GM18511 (cell line): ENCODE results near the gene TCERG1.
"Not testable (repeated sequence)": the region's sequence is repeated elsewhere in the genome, so short reads cannot be mapped to it uniquely, and the experiment has no call there.

Source experiments
- ATAC-seq: cut with Tn5 transposase; IDR thresholded peaks from one replicate; pipeline ENCODE4 v1.9.1; 2021; ENCODE audit warnings: mild to moderate bottlenecking, moderate library complexity; ENCODE audit not compliant: unreplicated experiment

Gene TCERG1

GRCh38 chr5:146516151-146516475 lies 69.0 kb downstream of the TCERG1 start, which contains the start of gene GPR151:
TSS of gene GPR151 (minus strand) at chr5:146516190. CDS start at chr5:146516113, 77 bp downstream.
- no peak for ATAC-seq

- ATAC-seq, result no peak
Observed at GRCh38 chr5:146519554-146519953, 72.4 kb downstream of the TCERG1 start.

DNA sequence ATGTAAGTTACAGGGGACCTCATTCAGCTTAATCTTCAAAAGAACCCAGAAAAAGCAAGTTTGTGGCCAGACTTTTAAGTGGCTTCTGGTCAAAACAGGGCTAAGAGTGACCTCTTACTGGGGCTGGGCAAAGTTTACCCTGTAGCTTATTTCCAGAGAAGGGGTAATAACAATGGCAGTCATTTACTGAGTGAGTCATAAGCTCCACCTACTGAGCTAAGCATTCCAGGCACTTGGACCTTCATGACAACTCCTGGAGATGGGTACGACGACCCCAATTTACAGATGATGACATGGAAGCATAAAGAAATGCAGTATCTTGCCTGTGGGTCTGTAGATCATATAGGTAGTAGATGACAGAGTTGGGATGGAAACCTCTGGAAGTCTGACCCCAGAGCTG lies 73.6 kb downstream of the TCERG1 start:
- no peak for ATAC-seq

DNA sequence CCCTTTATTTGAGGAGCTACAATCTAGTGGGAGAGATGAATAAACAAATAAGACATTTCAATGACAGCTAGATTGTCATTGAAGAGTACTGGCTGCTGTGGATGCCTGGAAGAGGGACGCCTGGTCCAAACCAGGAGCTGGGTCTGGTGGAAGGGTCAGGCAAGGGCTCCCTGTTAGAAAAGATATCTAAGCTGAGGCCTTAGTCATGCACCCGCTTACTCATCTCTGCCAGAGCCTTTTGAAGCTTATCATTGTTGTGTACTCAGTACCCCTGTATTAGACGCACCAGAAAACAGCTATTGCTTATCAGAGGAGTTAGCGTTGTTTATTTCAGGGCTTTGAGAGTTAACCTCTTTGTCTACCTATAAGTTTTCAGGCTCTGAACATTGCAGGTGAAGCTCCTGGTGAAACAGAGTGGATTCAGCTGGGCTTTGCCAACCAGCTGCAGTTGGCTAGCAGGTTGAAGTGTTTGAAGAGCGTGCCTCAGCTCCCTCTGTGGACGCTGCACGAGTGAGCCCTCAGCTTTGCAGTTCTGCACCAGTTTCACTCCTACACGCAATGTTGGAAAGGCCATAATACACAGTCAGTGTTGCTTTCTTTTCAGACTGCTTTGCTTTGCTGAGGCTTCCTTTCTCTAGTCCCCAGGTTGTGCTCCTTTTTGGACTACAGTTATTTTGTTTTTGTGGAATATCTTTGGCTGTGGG lies 74.4 kb downstream of the TCERG1 start:
- no peak for ATAC-seq

- ATAC-seq, result no peak
Observed at GRCh38 chr5:146523698-146524097, 76.6 kb downstream of the TCERG1 start.

GRCh38 chr5:146527785-146528184 lies 80.7 kb downstream of the TCERG1 start:
- ATAC-seq, result no peak

DNA sequence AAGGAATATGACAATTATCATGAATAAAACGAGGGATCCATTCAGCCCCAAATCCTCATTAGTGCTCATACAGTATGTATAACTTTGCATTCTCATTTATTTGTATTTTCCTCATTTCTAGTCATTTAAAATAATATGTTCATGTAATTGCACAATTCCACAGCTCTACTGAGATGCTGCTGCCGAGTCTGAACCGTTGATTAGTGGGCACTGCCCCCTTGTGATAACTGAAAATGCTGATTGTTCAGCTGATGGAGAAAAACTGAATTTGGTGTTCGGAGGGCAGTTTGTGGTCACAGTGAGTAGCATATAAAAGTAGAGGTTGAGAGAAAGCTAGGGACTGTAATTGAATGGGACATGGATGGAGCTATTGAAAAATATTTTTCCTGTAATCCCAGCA lies 81.1 kb downstream of the TCERG1 start:
- no peak for ATAC-seq

DNA sequence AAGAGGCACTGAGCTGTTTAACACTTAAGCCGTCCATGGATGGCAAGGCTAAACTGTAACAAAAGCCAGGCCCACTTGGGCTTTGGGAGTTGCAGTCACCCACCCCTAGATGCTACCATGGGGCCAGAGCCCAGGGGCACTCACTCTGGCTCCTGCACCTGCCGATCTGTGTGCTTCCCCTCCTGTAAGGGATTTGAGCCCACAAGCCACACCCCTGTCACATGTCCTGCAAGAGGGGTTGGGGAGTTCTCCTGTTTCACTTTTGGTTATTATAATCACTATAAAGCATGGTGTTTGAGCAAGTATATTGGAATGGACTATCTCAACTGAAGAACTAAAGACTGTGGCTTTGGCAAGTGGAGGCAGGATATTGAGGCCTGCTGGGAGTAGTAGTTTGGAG lies 82.9 kb downstream of the TCERG1 start:
- peak; percentile 51 for ATAC-seq

- peak; percentile 97 for ATAC-seq
Observed at GRCh38 chr5:146533260-146533857, 86.2 kb downstream of the TCERG1 start.

DNA sequence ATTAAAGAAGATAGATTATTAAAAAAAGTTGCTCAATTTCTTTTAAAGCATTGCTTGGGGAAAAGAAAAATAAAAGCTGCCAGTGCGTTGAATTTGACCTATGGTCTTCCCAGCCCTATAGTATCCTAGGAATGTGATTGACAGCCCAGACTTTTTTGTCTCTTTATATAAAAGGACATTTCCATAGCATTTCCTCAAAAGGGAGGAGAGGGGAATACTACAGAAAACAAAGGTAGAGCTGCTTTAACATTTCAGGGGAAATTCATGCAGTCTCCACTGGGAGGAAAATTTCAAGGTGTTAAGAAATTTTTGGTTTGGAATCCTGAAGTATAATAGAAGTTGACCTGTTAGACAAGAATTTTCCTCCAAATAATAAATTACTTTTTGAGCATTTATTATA lies 86.7 kb downstream of the TCERG1 start:
- ATAC-seq, result no peak

GRCh38 chr5:146538432-146538831 lies 91.3 kb downstream of the TCERG1 start:
- no peak for ATAC-seq

- ATAC-seq, result no peak
Observed at GRCh38 chr5:146539973-146540372, 92.8 kb downstream of the TCERG1 start.

GRCh38 chr5:146540414-146540813 lies 93.3 kb downstream of the TCERG1 start:
- no peak for ATAC-seq

DNA sequence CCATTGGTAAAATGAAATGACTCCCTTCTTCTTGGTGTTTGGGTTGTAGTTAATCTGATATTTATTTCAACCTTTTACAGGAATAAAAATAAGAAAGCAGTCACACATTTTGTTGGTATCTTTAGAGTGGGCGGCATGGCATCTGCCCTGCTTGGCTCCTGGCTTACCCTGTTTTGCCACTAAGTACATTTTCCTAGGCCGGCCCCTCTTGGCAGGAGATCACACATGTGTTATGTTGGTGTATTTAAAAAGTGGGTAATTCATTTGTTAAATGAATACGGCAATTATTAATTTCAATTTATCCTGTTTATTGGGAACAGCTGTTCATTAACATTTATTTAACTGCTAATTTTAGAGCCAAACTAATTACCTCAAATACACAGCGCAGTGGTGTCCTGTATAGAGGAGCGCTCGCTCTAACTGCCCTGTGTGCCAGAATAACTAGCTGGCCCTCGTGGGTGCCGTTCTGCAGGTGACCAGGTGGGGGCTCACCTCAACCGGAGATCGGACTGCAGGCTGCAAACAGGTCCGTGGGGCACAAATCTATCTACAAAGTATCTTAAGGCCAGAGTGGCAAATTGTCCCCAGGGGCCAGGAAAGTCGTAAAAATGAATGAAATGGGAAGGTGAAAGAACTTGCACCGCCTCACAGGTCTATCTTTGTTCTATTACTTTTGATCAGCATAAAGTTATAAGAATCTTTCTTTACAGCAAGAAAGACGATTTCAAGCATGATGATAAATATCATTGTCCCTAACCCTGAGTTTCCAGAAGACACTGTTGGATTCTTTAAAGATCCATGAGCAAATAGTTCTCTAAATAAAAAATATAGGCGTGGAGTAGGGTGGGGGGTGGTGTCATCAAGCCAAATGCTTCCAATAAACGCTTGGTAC lies 95.1 kb downstream of the TCERG1 start:
- peak; percentile 99 for ATAC-seq

GRCh38 chr5:146544232-146544631 lies 97.1 kb downstream of the TCERG1 start:
- no peak for ATAC-seq

DNA sequence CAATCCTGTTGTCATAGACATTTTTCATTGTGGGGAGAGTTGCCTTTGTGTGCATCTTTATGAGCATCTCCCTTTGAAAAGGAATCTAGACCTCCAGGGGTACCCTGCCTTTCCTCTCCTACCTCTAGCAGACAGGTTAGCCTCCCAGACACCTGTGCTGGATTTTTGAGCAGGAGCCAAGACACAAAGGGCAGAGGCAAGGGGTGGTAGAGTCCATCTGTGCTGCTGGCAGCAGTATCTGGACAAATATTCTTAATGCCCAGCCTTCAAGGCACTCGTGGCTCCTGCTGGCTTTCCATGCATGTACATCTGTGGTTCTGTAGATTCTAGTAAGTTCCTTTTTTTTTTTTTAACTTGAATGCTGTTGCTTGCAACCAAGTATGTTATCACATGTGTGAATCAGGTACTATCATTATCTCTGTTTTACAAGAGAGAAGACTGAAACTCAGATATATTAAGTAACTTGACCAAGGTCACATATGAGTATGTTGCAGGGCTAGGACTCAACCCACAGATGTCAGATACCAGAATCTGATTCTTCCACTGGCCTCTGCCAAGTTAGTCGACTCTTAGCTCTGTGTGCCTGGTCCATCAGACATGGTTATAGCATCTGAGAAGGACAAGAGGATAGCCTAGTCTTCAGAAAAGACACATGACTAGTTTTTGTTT lies 101.8 kb downstream of the TCERG1 start:
- peak; percentile 71 for ATAC-seq

GRCh38 chr5:146549615-146550014 lies 102.5 kb downstream of the TCERG1 start:
- no peak for ATAC-seq

GRCh38 chr5:146553446-146553845 lies 106.3 kb downstream of the TCERG1 start:
- ATAC-seq, result no peak

- not testable (repeated sequence) for ATAC-seq
Observed at GRCh38 chr5:146556884-146557283, 109.8 kb downstream of the TCERG1 start.

- peak; percentile 34 for ATAC-seq
Observed at GRCh38 chr5:146560205-146560812, 113.2 kb downstream of the TCERG1 start.
